AG04450 (cell line): ENCODE measurements around the gene NOP16. TPM values are rescaled to one million over a fixed set of nuclear protein-coding genes. Genes with fewer than 3 reads are reported as not detected.

Experiments
- CTCF ChIA-PET: fragments of 300-600, 350-600 bp; formaldehyde crosslinking; extraction: SDS; loops from one replicate; lab custom pipeline; 2022; ENCODE audit warnings: antibody characterized with exemption, inconsistent platforms; lab: Charles Lee
- POLR2A ChIA-PET: fragments of 350-600 bp; formaldehyde crosslinking; extraction: SDS; loops from one replicate; lab custom pipeline; 2021; ENCODE audit warnings: antibody characterized with exemption, inconsistent platforms; lab: Yijun Ruan, JAX
- DNase-seq: peaks from one replicate; pipeline ENCODE4 v3.0.0-alpha.2; 2011; ENCODE audit warnings: low read depth, low spot score
- H3K27ac ChIP-seq: one replicate; pipeline ENCODE4 v1.5.1; 2012; ENCODE audit warnings: low read depth, low read length, control low read depth
- H3K27me3 ChIP-seq: one replicate; pipeline ENCODE4 v1.6.0; 2012; ENCODE audit warnings: low read length; ENCODE audit not compliant: control insufficient read depth, insufficient read depth
- H3K4me3 ChIP-seq: 2 replicates; pipeline ENCODE4 v1.5.1; 2011; ENCODE audit warnings: mild to moderate bottlenecking, low read depth, low read length, control low read depth
- H3K9me3 ChIP-seq: 2 replicates; pipeline ENCODE4 v1.5.1; 2012; ENCODE audit warnings: low read length; ENCODE audit not compliant: control insufficient read depth, insufficient read depth
- CTCF ChIP-seq: IDR thresholded peaks from 2 replicates; pipeline ENCODE4 v1.5.1; 2011; ENCODE audit warnings: low read depth, low read length, control low read depth, inconsistent platforms
- polyA plus RNA-seq: library from polyadenylated mRNA; depleted of rRNA; stranded (reverse); fragments of >200 nt; gene quantifications from 2 replicates; pipeline ENCODE4 v1.2.3, GENCODE V29; 2011

Gene NOP16
- polyA plus RNA-seq, 1 experiment = 29.3 TPM

- DNase-seq = no peak
- CTCF ChIA-PET = no interaction called here
- no peak overlapping the region for H3K4me3 ChIP-seq
- no peaks in the 10 kb centered on the region for H3K9me3 ChIP-seq
- no peak overlapping the region for H3K27ac ChIP-seq
- no peaks in the 10 kb centered on the region for H3K27me3 ChIP-seq
- POLR2A ChIA-PET = no interaction called here
- no peak for TF ChIP-seq CTCF
These were observed 38.0 kb downstream of the NOP16 start for GRCh38 chr5:176350416-176350815.

GRCh38 chr5:176342766-176343458 lies 45.5 kb downstream of the NOP16 start:
- DNase-seq = no peak
- Histone ChIP-seq H3K27ac (no peak overlapping the region), H3K27me3 (no peaks in the 10 kb centered on the region), H3K9me3 (no peaks in the 10 kb centered on the region), H3K4me3 (no peak overlapping the region)
- ChIA-PET CTCF (no interaction called here), POLR2A (no interaction called here)
- no peak for TF ChIP-seq CTCF

- H3K9me3 ChIP-seq = no peaks in the 10 kb centered on the region
- no peak overlapping the region for H3K27ac ChIP-seq
- no peak for DNase-seq
- ChIA-PET CTCF (no interaction called here), POLR2A (no interaction called here)
- TF ChIP-seq CTCF = no peak
- H3K4me3 ChIP-seq = no peak overlapping the region
- H3K27me3 ChIP-seq = no peaks in the 10 kb centered on the region
These were observed 46.3 kb downstream of the NOP16 start for GRCh38 chr5:176342158-176342483.

GRCh38 chr5:176341325-176342157 lies 46.9 kb downstream of the NOP16 start:
- no peak overlapping the region for H3K27ac ChIP-seq
- no peak overlapping the region for H3K4me3 ChIP-seq
- POLR2A ChIA-PET = no interaction called here
- no peaks in the 10 kb centered on the region for H3K9me3 ChIP-seq
- DNase-seq = no peak
- CTCF ChIA-PET = interaction anchor here (1.4 kb wide), 1 partner anchor 611 kb away, joined by 3 read pairs; no protein-coding TSS in a partner anchor
- no peaks in the 10 kb centered on the region for H3K27me3 ChIP-seq
- no peak for TF ChIP-seq CTCF

- DNase-seq = no peak
- no peak for TF ChIP-seq CTCF
- H3K27me3 ChIP-seq = no peaks in the 10 kb centered on the region
- H3K9me3 ChIP-seq = no peaks in the 10 kb centered on the region
- no peak overlapping the region for H3K27ac ChIP-seq
- ChIA-PET CTCF (no interaction called here), POLR2A (no interaction called here)
- no peak overlapping the region for H3K4me3 ChIP-seq
These were observed 49.1 kb downstream of the NOP16 start for GRCh38 chr5:176339304-176339703.
